GM23338 (cell line): ENCODE data around the gene DOP1B. TPM values are rescaled to one million over a fixed set of nuclear protein-coding genes. Genes with fewer than 3 reads are reported as not detected.

Experiments
- ATAC-seq: fragments of 200-7000 bp; cut with Tn5 transposase; 3 replicates; pipeline ENCODE4 v1.9.1; 2020
- DNase-seq: peaks from one replicate; pipeline ENCODE4 v3.0.0-alpha.2; 2015; ENCODE audit warnings: low spot score
- H2AFZ ChIP-seq: fragments of 200-600 bp; sonication (generic); 2 replicates; pipeline ENCODE4 v1.8.0; 2016; ENCODE audit warnings: antibody characterized with exemption, mild to moderate bottlenecking, moderate library complexity
- H3F3A ChIP-seq: fragments of 200-600 bp; sonication (generic); replicated peaks from 2 replicates; pipeline ENCODE4 v1.8.0; 2017; ENCODE audit warnings: antibody characterized with exemption, mixed run types, low read depth
- H3K27ac ChIP-seq: fragments of 200-600 bp; sonication (generic); 2 replicates; pipeline ENCODE4 v1.6.1; 2016; ENCODE audit warnings: low read depth
- H3K27me3 ChIP-seq: fragments of 200-600 bp; sonication (generic); 2 replicates; pipeline ENCODE4 v1.8.0; 2016; ENCODE audit warnings: mild to moderate bottlenecking, mixed run types, moderate library complexity; ENCODE audit not compliant: insufficient read depth
- H3K36me3 ChIP-seq: fragments of 200-600 bp; sonication (generic); 2 replicates; pipeline ENCODE4 v1.8.0; 2016; ENCODE audit warnings: mild to moderate bottlenecking; ENCODE audit not compliant: insufficient read depth
- H3K4me1 ChIP-seq: fragments of 200-600 bp; sonication (generic); 2 replicates; pipeline ENCODE4 v1.8.0; 2016; ENCODE audit warnings: mild to moderate bottlenecking, moderate library complexity; ENCODE audit not compliant: insufficient read depth
- H3K4me2 ChIP-seq: fragments of 200-600 bp; sonication (generic); 2 replicates; pipeline ENCODE4 v1.7.1; 2017; ENCODE audit warnings: mixed run types
- H3K4me3 ChIP-seq: fragments of 200-600 bp; sonication (generic); 2 replicates; pipeline ENCODE4 v1.6.1; 2016; ENCODE audit warnings: mixed run types
- H3K79me2 ChIP-seq: fragments of 200-600 bp; sonication (generic); replicated peaks from 2 replicates; pipeline ENCODE4 v1.8.0; 2017; ENCODE audit warnings: mild to moderate bottlenecking; ENCODE audit not compliant: insufficient read depth
- H3K9me2 ChIP-seq: fragments of 200-600 bp; sonication (generic); 2 replicates; pipeline ENCODE4 v1.8.0; 2017; ENCODE audit not compliant: insufficient read depth
- H4K20me1 ChIP-seq: fragments of 200-600 bp; sonication (generic); replicated peaks from 2 replicates; pipeline ENCODE4 v1.8.0; 2017; ENCODE audit warnings: mild to moderate bottlenecking; ENCODE audit not compliant: insufficient read depth
- H3K27ac Mint-ChIP-seq: 2 replicates; pipeline ENCODE4 v1.8.0; 2020; ENCODE audit warnings: inconsistent platforms, mild to moderate bottlenecking, moderate library complexity, mixed read lengths
- H3K27me3 Mint-ChIP-seq: 3 replicates; pipeline ENCODE4 v1.8.0; 2022; ENCODE audit warnings: low read depth, mild to moderate bottlenecking, moderate library complexity, mixed read lengths, inconsistent platforms; ENCODE audit not compliant: insufficient read depth, poor library complexity
- H3K36me3 Mint-ChIP-seq: 3 replicates; pipeline ENCODE4 v1.8.0; 2021; ENCODE audit warnings: low read depth, mild to moderate bottlenecking, inconsistent platforms, moderate library complexity, mixed read lengths
- H3K4me1 Mint-ChIP-seq: 3 replicates; pipeline ENCODE4 v1.8.0; 2020; ENCODE audit warnings: mild to moderate bottlenecking, inconsistent platforms, mixed read lengths
- H3K4me3 Mint-ChIP-seq: 3 replicates; pipeline ENCODE4 v1.8.0; 2021; ENCODE audit warnings: moderate library complexity, mild to moderate bottlenecking, inconsistent platforms, mixed read lengths
- H3K9me3 Mint-ChIP-seq: 3 replicates; pipeline ENCODE4 v1.8.0; 2020; ENCODE audit warnings: moderate library complexity, mild to moderate bottlenecking, inconsistent platforms, mixed read lengths
- CREB1 ChIP-seq: fragments of 250-450 bp; sonication (Bioruptor Pico); IDR thresholded peaks from 2 replicates; pipeline ENCODE4 v1.5.0; 2020; ENCODE audit warnings: low read depth, mild to moderate bottlenecking, moderate library complexity
- CTCF ChIP-seq, 2 experiments: fragments of 200-600 bp in 1 of 2; sonication (generic) in 1 of 2; conservative IDR thresholded peaks; 2 replicates each; pipeline versions ENCODE4 v1.5.1 to v1.6.1; 2016 to 2017; ENCODE audit warnings: antibody characterized with exemption in 2 of 2, low read depth in 2 of 2, mild to moderate bottlenecking in 2 of 2, moderate library complexity in 1 of 2
- ETS1 ChIP-seq: IDR thresholded peaks from 2 replicates; pipeline ENCODE4 v1.6.1; 2016; ENCODE audit warnings: antibody characterized with exemption
- EZH2 ChIP-seq: fragments of 200-600 bp; sonication (generic); IDR thresholded peaks from one replicate; pipeline ENCODE4 v1.8.0; 2017; ENCODE audit warnings: antibody characterized with exemption, mild to moderate bottlenecking, low read depth; ENCODE audit not compliant: unreplicated experiment
- EZH2phosphoT487 ChIP-seq: fragments of 200-600 bp; sonication (generic); IDR thresholded peaks from one replicate; pipeline ENCODE4 v1.8.1; 2018; ENCODE audit warnings: antibody characterized with exemption; ENCODE audit not compliant: unreplicated experiment
- JUNB ChIP-seq: IDR thresholded peaks from one replicate; pipeline ENCODE4 v1.6.1; 2016; ENCODE audit warnings: antibody characterized with exemption; ENCODE audit not compliant: unreplicated experiment
- NANOG ChIP-seq: IDR thresholded peaks from 2 replicates; pipeline ENCODE4 v1.6.1; 2016; ENCODE audit warnings: antibody characterized with exemption, borderline replicate concordance
- ZNF331 ChIP-seq: fragments of 250-450 bp; sonication (Bioruptor Pico); IDR thresholded peaks from 2 replicates; pipeline ENCODE4 v1.5.0; 2020; ENCODE audit warnings: low read depth, mild to moderate bottlenecking, moderate library complexity
- ZNF462 ChIP-seq: fragments of 250-450 bp; sonication (Bioruptor Pico); IDR thresholded peaks from 2 replicates; pipeline ENCODE4 v1.5.0; 2020; ENCODE audit warnings: mild to moderate bottlenecking, moderate library complexity
- polyA plus RNA-seq: library from polyadenylated mRNA; unstranded; fragments of >200 nt; fragmentation: Nextera tagmentation; extraction: Ambion mirVana; gene quantifications from 2 replicates; pipeline ENCODE4 v1.2.1, GENCODE V29; 2016
- total RNA-seq: library from RNA; depleted of rRNA; stranded (reverse); fragments of >200 nt; shearing (Covaris generic); gene quantifications from 2 replicates; pipeline ENCODE4 v1.2.3, GENCODE V29; 2014

Gene DOP1B
- total and polyA plus RNA-seq, 2 experiments from 2014 or later, result 4.9 to 18.0 TPM

- Histone ChIP-seq H3K4me2 (no peak overlapping the region), H3K27ac (no peak overlapping the region), H4K20me1 (no peaks in the 10 kb centered on the region), H3K4me3 (no peak overlapping the region), H3K4me1 (no peaks in the 10 kb centered on the region), H2AFZ (no peak overlapping the region), H3K27me3 (no peaks in the 10 kb centered on the region), H3K36me3 (no peaks in the 10 kb centered on the region), H3K9me2 (no peaks in the 10 kb centered on the region), H3K79me2 (no peaks in the 10 kb centered on the region), H3F3A (no peaks in the 10 kb centered on the region)
- Mint-ChIP-seq H3K9me3 (no peaks in the 10 kb centered on the region), H3K27me3 (peaks cover 8% of the 10 kb centered on the region), H3K27ac (no peak overlapping the region), H3K36me3 (no peaks in the 10 kb centered on the region; the same call in 2 of the 3 replicates), H3K4me1 (peaks cover 6% of the 10 kb centered on the region), H3K4me3 (no peak overlapping the region)
- ATAC-seq (no peak), DNase-seq (no peak)
- no peak for TF ChIP-seq EZH2
- no peak for TF ChIP-seq EZH2phosphoT487
- no peak for TF ChIP-seq CREB1 (CRISPR knock-in tag)
- no peak for TF ChIP-seq ZNF462 (CRISPR knock-in tag)
- no peak for TF ChIP-seq ETS1
- no peak for TF ChIP-seq CTCF (conservative IDR thresholded peaks at IDR 0.05; ENCODE audit: low read depth in 2 of 2)
- TF ChIP-seq ZNF331 (CRISPR knock-in tag), result no peak
- TF ChIP-seq JUNB, result no peak
- no peak for TF ChIP-seq NANOG
Observed at GRCh38 chr21:36204980-36205379, 48.4 kb downstream of the DOP1B start.
